Measurements from ENCODE around the gene SSR4.

The SSR4 gene

DNA sequence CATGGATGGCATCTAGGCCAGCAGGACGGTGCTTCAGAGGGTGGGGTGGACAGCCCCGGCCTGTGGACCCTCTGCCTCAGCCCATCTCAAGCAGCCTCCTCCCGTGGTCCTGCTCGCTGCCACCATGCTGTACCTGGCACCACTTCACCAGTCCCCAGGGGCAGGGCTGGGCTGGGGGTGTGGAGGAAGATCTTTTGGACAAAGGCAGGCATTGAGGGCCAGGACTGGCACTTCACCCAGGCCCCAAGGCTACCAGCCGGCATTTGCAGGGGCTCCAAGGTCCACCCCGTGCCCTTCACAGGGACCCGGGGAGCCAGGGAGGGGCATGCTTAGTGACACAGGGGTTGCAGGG, 29.7 kb upstream of the SSR4 start:
- H3K27ac ChIP-seq (ENCODE audit: low read length), result no peak overlapping the region
- H3K9me3 ChIP-seq (ENCODE audit: insufficient read depth, low read depth, low read length), result no peaks in the 10 kb centered on the region
- no peaks in the 10 kb centered on the region for H3K4me1 ChIP-seq (ENCODE audit: insufficient read depth, low read length)
- H3K27me3 ChIP-seq (ENCODE audit: insufficient read depth, low read length), result no peaks in the 10 kb centered on the region
- no peak overlapping the region for H3K9ac ChIP-seq (ENCODE audit: low read depth, low read length)
- H3K36me3 ChIP-seq (ENCODE audit: insufficient read depth, low read depth, low read length), result no peaks in the 10 kb centered on the region
- no peak overlapping the region for H3K4me3 ChIP-seq (ENCODE audit: low read length)

DNA sequence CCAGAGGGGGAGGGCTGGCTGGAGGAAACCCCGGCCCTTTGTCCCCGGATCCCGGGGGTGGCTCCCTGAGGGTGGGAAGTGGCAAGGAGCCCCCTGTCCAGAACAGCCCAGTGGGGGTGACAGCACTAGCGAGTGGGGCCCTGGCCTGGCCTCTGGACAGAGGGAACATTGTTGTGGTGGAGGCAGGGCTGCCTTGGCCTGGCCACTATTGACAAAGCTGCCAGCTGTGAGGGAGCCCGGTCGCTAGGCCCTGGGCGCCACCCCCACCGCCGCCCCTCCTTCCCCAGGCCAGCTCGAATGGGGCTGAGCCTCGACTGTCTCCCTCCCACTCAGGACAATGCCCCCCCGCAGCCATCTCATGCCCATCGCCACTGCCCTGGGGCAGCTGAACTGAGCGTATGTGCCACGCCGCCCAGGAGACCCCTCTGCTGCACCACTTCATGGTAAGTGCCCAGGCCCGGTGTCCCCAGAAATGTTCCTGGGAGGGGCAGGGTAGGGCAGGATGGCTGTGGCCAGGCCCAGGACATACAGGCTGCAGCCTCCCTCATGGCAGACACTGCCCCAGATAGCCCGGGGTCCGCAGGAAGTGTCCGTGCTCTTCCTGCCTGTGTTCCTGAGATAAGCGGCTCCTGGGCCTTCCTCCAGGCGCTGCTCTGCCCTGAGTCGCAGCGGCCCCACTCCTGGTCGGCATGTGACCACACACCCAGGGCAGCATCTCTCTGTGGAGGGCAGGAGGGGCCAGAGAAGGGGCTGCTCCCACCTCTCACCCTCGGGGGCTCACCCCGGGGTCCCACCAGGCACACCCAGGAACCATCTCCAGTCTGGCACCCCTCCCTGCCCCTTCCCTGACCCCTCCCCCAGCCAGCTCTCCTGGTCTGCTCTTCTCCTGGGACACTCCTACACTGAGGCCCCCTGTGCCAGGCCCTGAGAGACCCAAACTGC, 29.1 kb upstream of the SSR4 start:
- Histone ChIP-seq H3K27ac (ENCODE audit: low read length) (no peak overlapping the region), H3K36me3 (ENCODE audit: insufficient read depth, low read depth, low read length) (no peaks in the 10 kb centered on the region), H3K4me3 (ENCODE audit: low read length) (no peak overlapping the region), H3K9me3 (ENCODE audit: insufficient read depth, low read depth, low read length) (no peaks in the 10 kb centered on the region), H3K4me1 (ENCODE audit: insufficient read depth, low read length) (no peaks in the 10 kb centered on the region), H3K9ac (ENCODE audit: low read depth, low read length) (no peak overlapping the region), H3K27me3 (ENCODE audit: insufficient read depth, low read length) (no peaks in the 10 kb centered on the region)

DNA sequence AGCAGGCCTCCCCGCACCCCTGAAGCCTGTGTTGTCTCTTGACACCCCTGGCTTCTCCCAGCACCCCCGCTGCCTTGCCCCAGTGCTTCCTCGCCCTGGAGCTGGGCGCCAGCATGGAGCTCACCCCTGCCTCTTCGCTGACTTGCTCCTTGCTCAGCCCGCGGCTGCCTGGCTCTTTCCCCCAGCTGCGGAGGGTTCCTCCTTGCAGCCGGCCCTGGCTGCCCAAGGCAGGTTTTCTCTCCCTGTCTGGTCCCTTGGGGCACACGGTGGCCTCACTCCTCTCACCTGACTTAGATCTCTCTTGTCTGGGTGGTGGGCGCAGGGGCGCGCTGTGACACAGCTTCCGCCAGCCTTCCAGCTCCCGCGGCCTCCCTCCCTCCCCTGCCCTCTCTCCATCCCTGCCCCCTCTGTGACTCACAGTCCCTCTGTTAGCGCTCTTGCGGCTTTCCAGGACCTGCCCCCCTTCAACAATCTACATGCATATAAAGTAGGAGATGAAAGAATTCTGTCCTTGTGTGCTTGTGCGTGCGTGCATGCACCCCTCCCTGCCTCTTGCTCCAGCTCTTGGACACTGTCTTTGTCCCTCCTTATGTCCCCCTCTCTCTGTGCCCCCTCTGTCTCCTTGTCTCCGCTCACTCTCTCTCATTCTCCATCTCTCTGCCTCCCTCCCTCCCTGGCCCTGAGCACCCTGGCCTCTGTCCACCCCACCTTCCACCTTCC, 28.2 kb upstream of the SSR4 start:
- no peak overlapping the region for H3K9ac ChIP-seq (ENCODE audit: low read depth, low read length)
- H3K36me3 ChIP-seq (ENCODE audit: insufficient read depth, low read depth, low read length), result no peaks in the 10 kb centered on the region
- H3K27me3 ChIP-seq (ENCODE audit: insufficient read depth, low read length), result no peaks in the 10 kb centered on the region
- no peaks in the 10 kb centered on the region for H3K4me1 ChIP-seq (ENCODE audit: insufficient read depth, low read length)
- H3K9me3 ChIP-seq (ENCODE audit: insufficient read depth, low read depth, low read length), result no peaks in the 10 kb centered on the region
- no peak overlapping the region for H3K4me3 ChIP-seq (ENCODE audit: low read length)
- H3K27ac ChIP-seq (ENCODE audit: low read length), result no peak overlapping the region

DNA sequence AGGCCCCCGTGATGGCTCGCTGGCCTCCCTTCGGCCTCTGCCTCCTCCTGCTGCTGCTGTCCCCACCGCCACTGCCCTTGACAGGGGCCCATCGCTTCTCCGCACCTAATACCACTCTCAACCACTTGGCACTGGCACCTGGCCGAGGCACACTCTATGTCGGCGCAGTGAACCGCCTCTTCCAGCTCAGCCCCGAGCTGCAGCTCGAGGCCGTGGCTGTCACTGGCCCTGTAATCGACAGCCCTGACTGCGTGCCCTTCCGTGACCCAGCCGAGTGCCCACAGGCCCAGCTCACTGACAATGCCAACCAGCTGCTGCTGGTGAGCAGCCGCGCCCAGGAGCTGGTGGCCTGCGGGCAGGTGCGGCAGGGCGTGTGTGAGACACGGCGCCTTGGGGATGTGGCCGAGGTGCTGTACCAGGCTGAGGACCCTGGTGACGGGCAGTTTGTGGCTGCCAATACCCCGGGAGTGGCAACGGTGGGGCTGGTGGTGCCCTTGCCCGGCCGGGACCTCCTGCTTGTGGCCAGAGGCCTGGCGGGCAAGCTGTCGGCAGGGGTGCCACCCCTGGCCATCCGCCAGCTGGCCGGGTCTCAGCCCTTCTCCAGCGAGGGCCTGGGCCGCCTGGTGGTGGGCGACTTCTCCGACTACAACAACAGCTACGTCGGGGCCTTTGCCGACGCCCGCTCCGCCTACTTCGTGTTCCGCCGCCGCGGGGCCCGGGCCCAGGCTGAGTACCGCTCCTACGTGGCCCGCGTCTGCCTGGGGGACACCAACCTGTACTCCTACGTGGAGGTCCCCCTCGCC, 27.4 kb upstream of the SSR4 start:
- Histone ChIP-seq H3K9ac (ENCODE audit: low read depth, low read length) (no peak overlapping the region), H3K27me3 (ENCODE audit: insufficient read depth, low read length) (no peaks in the 10 kb centered on the region), H3K9me3 (ENCODE audit: insufficient read depth, low read depth, low read length) (no peaks in the 10 kb centered on the region), H3K27ac (ENCODE audit: low read length) (no peak overlapping the region), H3K4me1 (ENCODE audit: insufficient read depth, low read length) (no peaks in the 10 kb centered on the region), H3K4me3 (ENCODE audit: low read length) (no peak overlapping the region), H3K36me3 (ENCODE audit: insufficient read depth, low read depth, low read length) (no peaks in the 10 kb centered on the region)

DNA sequence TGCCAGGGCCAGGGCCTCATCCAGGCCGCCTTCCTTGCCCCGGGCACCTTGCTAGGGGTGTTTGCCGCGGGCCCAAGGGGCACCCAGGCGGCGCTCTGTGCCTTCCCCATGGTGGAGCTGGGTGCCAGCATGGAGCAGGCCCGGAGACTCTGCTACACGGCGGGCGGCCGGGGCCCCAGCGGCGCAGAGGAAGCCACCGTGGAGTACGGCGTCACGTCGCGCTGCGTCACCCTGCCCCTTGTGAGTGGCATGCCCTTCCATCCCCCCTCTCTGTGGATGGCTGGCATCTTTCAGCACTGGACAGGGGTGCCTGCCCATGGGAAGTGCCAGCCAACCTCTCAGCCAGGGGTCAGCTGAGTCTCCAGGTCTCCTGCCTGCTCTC, 26.8 kb upstream of the SSR4 start:
- H3K27ac ChIP-seq (ENCODE audit: low read length), result no peak overlapping the region
- no peaks in the 10 kb centered on the region for H3K27me3 ChIP-seq (ENCODE audit: insufficient read depth, low read length)
- no peak overlapping the region for H3K9ac ChIP-seq (ENCODE audit: low read depth, low read length)
- H3K4me1 ChIP-seq (ENCODE audit: insufficient read depth, low read length), result no peaks in the 10 kb centered on the region
- H3K4me3 ChIP-seq (ENCODE audit: low read length), result no peak overlapping the region
- no peaks in the 10 kb centered on the region for H3K9me3 ChIP-seq (ENCODE audit: insufficient read depth, low read depth, low read length)
- H3K36me3 ChIP-seq (ENCODE audit: insufficient read depth, low read depth, low read length), result no peaks in the 10 kb centered on the region

DNA sequence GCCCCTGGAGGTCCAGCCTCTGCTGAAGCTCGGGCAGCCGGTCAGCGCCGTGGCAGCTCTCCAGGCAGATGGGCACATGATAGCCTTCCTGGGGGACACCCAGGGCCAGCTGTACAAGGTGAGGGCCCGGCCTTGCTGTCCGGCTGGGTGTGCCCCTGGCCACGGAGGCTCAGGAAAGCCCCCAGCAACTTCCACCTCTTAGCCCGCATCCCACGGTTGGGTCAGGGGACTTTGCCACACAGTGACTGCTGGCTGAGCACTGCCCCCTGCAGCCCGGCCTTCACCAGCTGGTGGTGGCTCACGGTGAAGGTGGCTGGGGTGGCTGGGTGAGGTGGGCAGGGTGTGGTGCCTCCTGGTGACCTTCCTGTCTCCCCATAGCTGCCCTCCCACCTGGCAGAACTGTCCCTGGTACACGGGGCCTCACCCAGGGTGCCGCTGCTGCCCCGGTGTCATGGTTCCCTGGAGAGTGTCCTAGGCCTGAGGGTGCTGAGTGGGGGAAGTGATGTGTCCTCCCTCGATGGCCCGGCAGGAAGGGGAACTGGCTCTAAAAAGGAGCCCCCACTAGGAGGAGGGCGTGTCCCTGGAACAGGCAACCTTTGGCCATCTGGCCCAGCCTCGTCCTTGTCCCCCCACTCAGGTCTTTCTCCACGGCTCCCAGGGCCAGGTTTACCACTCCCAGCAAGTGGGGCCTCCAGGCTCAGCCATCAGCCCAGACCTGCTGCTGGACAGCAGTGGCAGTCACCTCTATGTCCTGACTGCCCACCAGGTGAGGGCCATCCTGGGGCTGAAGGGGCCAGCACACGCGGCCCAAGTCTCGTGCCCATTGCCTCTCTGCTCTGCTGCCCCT, 25.9 kb upstream of the SSR4 start:
- Histone ChIP-seq H3K27me3 (ENCODE audit: insufficient read depth, low read length) (no peaks in the 10 kb centered on the region), H3K9me3 (ENCODE audit: insufficient read depth, low read depth, low read length) (no peaks in the 10 kb centered on the region), H3K27ac (ENCODE audit: low read length) (no peak overlapping the region), H3K4me3 (ENCODE audit: low read length) (no peak overlapping the region), H3K4me1 (ENCODE audit: insufficient read depth, low read length) (no peaks in the 10 kb centered on the region), H3K36me3 (ENCODE audit: insufficient read depth, low read depth, low read length) (no peaks in the 10 kb centered on the region), H3K9ac (ENCODE audit: low read depth, low read length) (no peak overlapping the region)

DNA sequence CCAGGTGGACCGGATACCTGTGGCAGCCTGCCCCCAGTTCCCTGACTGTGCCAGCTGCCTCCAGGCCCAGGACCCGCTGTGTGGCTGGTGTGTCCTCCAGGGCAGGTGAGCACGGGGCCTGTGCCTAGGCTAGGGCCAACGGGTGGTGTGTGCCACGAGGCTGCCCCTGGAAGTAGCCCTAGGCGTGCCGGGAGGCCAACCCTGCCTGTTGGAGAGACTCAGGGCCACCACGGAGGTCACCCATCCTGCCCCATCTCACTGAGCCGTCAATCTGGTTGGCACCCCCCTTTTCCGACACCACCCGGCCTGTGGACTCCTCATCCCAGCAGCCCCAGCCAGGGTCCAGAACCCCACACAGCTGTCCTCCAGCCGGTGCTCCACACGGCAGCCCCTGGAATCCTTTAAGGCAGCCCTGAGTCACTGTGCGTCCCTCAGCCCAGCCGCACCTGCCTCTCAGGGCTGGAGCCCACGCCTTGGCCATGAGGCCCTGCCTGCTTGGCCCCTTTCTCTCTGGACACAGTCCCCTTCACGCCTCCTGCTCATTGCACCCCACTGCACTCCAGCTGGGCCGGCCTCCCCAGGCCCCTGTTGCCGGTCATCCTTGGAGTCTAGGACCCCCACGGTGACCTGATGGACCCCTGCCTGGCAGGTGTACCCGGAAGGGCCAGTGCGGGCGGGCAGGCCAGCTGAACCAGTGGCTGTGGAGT, 25.2 kb upstream of the SSR4 start:
- Histone ChIP-seq H3K9ac (ENCODE audit: low read depth, low read length) (no peak overlapping the region), H3K36me3 (ENCODE audit: insufficient read depth, low read depth, low read length) (no peaks in the 10 kb centered on the region), H3K27ac (ENCODE audit: low read length) (no peak overlapping the region), H3K4me3 (ENCODE audit: low read length) (no peak overlapping the region), H3K9me3 (ENCODE audit: insufficient read depth, low read depth, low read length) (no peaks in the 10 kb centered on the region), H3K4me1 (ENCODE audit: insufficient read depth, low read length) (no peaks in the 10 kb centered on the region), H3K27me3 (ENCODE audit: insufficient read depth, low read length) (no peaks in the 10 kb centered on the region)

DNA sequence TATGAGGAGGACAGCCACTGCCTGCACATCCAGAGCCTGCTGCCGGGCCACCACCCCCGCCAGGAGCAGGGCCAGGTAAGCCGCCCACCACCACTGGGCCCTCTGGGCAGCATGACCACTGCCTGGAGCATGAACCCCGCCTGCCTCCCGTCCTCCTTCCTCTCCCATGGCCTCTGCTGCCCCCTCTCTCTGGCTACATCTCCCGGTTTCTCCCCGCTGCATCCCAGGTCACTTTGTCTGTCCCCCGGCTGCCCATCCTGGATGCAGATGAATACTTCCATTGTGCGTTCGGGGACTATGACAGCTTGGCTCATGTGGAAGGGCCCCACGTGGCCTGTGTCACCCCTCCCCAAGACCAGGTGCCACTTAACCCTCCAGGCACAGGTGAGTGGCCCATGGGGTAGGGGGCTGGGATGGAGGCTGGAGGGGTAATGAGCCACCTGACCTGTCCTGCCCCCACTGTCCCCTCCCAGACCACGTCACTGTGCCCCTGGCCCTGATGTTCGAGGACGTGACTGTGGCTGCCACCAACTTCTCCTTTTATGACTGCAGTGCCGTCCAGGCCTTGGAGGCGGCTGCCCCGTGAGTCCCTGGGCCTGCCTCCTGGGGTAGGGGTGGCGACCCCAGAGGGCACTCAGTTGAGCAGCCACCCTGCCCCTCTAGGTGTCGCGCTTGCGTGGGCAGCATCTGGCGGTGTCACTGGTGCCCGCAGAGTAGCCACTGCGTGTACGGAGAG, 24.4 kb upstream of the SSR4 start:
- no peaks in the 10 kb centered on the region for H3K9me3 ChIP-seq (ENCODE audit: insufficient read depth, low read depth, low read length)
- H3K27ac ChIP-seq (ENCODE audit: low read length), result no peak overlapping the region
- H3K4me3 ChIP-seq (ENCODE audit: low read length), result no peak overlapping the region
- no peaks in the 10 kb centered on the region for H3K36me3 ChIP-seq (ENCODE audit: insufficient read depth, low read depth, low read length)
- no peaks in the 10 kb centered on the region for H3K4me1 ChIP-seq (ENCODE audit: insufficient read depth, low read length)
- no peaks in the 10 kb centered on the region for H3K27me3 ChIP-seq (ENCODE audit: insufficient read depth, low read length)
- H3K9ac ChIP-seq (ENCODE audit: low read depth, low read length), result no peak overlapping the region

DNA sequence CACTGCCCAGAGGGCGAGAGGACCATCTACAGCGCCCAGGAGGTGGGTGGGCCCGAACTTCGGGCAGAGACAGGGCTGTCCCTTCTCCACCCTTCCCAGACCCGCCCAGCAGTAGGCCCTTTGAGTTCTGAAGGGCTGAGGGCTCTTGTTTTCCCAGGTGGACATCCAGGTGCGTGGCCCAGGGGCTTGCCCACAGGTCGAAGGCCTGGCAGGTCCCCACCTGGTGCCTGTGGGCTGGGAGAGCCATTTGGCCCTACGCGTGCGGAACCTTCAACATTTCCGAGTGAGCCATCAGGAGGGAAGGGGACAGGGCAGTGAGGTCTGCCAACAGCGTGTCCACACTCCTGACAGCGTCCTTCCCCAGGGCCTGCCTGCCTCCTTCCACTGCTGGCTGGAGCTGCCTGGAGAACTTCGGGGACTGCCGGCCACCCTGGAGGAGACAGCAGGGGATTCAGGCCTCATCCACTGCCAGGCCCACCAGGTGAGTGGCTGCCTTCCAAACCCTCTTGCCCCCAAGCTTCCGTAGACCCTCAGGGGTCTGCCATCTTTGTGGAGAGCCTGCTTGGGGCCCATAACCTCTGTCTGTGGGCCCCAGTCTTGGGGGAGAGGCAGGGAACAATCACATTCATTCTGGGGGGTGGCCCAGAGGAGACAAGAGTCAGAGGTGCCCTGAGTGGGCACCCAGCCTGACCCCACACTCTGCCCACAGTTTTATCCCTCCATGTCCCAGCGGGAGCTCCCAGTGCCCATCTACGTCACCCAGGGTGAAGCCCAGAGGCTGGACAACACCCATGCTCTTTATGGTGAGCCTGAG, 23.7 kb upstream of the SSR4 start:
- Histone ChIP-seq H3K4me3 (ENCODE audit: low read length) (no peak overlapping the region), H3K27me3 (ENCODE audit: insufficient read depth, low read length) (no peaks in the 10 kb centered on the region), H3K36me3 (ENCODE audit: insufficient read depth, low read depth, low read length) (no peaks in the 10 kb centered on the region), H3K4me1 (ENCODE audit: insufficient read depth, low read length) (no peaks in the 10 kb centered on the region), H3K9ac (ENCODE audit: low read depth, low read length) (no peak overlapping the region), H3K27ac (ENCODE audit: low read length) (no peak overlapping the region), H3K9me3 (ENCODE audit: insufficient read depth, low read depth, low read length) (no peaks in the 10 kb centered on the region)

Data from iPS-20b (cell line).